Sigmoid colon (tissue), 7 donors: Measurements from ENCODE around the gene GNL1. TPM values are rescaled to one million over a fixed set of nuclear protein-coding genes. Genes with fewer than 3 reads are reported as not detected.

Source experiments
- DNase-seq: peaks from one replicate; pipeline ENCODE4 v3.0.0-alpha.2; 2019
- H3K27ac ChIP-seq, 4 donors: fragments of 200-600 bp; sonication (generic); one replicate each; pipeline ENCODE4 v1.5.1; 2016 to 2019; ENCODE audit warnings: mild to moderate bottlenecking in 1 of 4
- H3K27me3 ChIP-seq, 3 donors: fragments of 200-600 bp; sonication (generic); one replicate each; pipeline ENCODE4 v1.5.1; 2019; ENCODE audit warnings: mild to moderate bottlenecking in 1 of 3
- H3K36me3 ChIP-seq, 4 donors: fragments of 200-600 bp; sonication (generic); one replicate each; pipeline ENCODE4 v1.5.1; 2016 to 2019
- H3K4me1 ChIP-seq, 4 donors: fragments of 200-600 bp; sonication (generic); one replicate each; pipeline ENCODE4 v1.5.1; 2017 to 2019
- H3K4me3 ChIP-seq, 4 donors: fragments of 200-600 bp; sonication (generic); one replicate each; pipeline ENCODE4 v1.5.1; 2017 to 2019; ENCODE audit warnings: mild to moderate bottlenecking in 2 of 4, moderate library complexity in 1 of 4
- H3K9me3 ChIP-seq, 4 donors: fragments of 200-600 bp in 3 of 4; sonication (generic) in 3 of 4; one replicate each; pipeline versions ENCODE4 v1.5.1 to v1.6.1; 2013 to 2019
- CTCF ChIP-seq, 4 experiments: fragments of 450-650 bp in 3 of 4; fragments of 200-600 bp in 1 of 4; IDR thresholded peaks; one replicate each; pipeline ENCODE4 v1.5.1; 2016 to 2019; ENCODE audit warnings: antibody characterized with exemption in 4 of 4, mild to moderate bottlenecking in 3 of 4, moderate library complexity in 2 of 4
- EP300 ChIP-seq, 4 donors: sonication (generic); formaldehyde crosslinking; IDR thresholded peaks; one replicate each; pipeline ENCODE4 v1.6.1; 2017; ENCODE audit warnings: antibody characterized with exemption in 4 of 4
- POLR2A ChIP-seq, 2 donors: fragments of 450-650 bp; IDR thresholded peaks; one replicate each; pipeline ENCODE4 v1.6.1; 2016; ENCODE audit warnings: antibody characterized with exemption in 2 of 2, mild to moderate bottlenecking in 2 of 2, moderate library complexity in 2 of 2
- POLR2AphosphoS5 ChIP-seq, 4 donors: sonication (generic); formaldehyde crosslinking; IDR thresholded peaks; one replicate each; pipeline ENCODE4 v1.6.1; 2017; ENCODE audit warnings: antibody characterized with exemption in 4 of 4
- WGBS, 2 donors: extraction: QIAGEN DNeasy Blood & Tissue Kit; methylation state at CpG; one replicate each; pipeline ENCODE4 v1.1.7; 2013; 5-methylcytosine and 5-hydroxymethylcytosine counted together
- intact Hi-C: fragments of 100-400 bp; cut with DNase I; formaldehyde crosslinking; loops from one replicate; pipeline ENCODE4 v1.15.1; 2023
- polyA plus RNA-seq, 3 donors: library from polyadenylated mRNA; stranded (reverse); fragments of 200-250 nt; gene quantifications; one replicate each; pipeline ENCODE4 v1.2.3, GENCODE V29; 2013
- total RNA-seq, 4 donors: library from RNA; depleted of rRNA; stranded (reverse); fragments of >200 nt; gene quantifications; one replicate each; pipeline ENCODE4 v1.1.0, GENCODE V29; 2016
- donor health status: healthy with polysubstance abuse.
- donor health status: Bipolar disorder and iron deficiency.
- donor health status: healthy.

Gene GNL1
- total and polyA plus RNA-seq, 7 donors, result 27.7 to 50.6 (median 35.7) TPM

DNA sequence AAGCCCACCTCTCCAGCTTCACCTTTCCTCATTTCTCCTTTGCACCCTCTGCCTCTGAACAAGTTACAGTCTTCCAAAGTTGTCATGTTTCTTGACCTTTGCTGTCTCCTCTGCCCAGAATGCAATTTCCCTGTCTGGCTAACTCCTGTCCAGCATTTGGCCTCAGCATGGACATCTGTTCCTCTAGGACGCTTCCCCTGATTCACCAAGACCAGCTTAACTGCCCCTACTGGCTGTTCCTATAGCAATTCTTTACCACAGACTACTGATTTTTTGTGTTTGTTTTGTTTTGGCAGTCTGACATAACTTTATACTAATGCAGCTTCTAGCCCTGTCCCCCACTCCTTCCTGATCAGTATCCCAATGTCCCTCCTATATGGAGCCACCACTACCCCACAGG lies 13.4 kb downstream of the GNL1 start:
- no peak overlapping the region for H3K27ac ChIP-seq
- intact Hi-C loops, result loop anchor here (5.0 to 10.0 kb wide), 2 partner anchors 54 to 198 kb away; partner anchors contain the start of gene RPP21
- WGBS, 2 donors, result 73 to 79% methylated on average over 1 of the region's 1 CpG

DNA sequence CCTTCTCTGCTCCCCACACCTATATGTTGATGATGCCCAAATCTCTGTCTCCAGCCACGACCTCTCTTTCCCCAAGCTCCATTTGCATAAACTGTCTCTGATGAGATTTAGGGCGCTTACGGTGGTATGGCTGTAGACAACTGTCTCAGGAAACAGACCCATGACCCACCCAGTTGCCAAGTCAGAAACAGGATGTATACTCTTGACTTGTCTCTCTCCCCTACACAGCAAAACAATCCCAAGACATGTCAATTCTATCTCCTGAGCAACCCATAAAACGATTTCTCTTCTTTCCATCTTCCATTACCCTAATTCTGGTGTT lies 13.9 kb downstream of the GNL1 start:
- Histone ChIP-seq H3K9me3 (no peaks in the 10 kb centered on the region), H3K27me3 (no peaks in the 10 kb centered on the region), H3K36me3 (peaks cover 0 to 25% (median 10%) of the 10 kb centered on the region in 4 donors), H3K4me1 (peaks cover 0 to 9% (median 6%) of the 10 kb centered on the region in 4 donors), H3K27ac (no peak overlapping the region), H3K4me3 (no peak overlapping the region)
- no peak for DNase-seq
- intact Hi-C loops, result loop anchor here (5.0 to 10.0 kb wide), 2 partner anchors 55 to 198 kb away; partner anchors contain the start of gene RPP21
- 15 to 28% methylated on average over 4 of the region's 4 CpGs for WGBS, 2 donors
- no peak for TF ChIP-seq POLR2AphosphoS5 (IDR thresholded peaks at IDR 0.05)
- TF ChIP-seq EP300 (IDR thresholded peaks at IDR 0.05), result no peak
- TF ChIP-seq CTCF (IDR thresholded peaks at IDR 0.05), result no peak
- no peak for TF ChIP-seq POLR2A (IDR thresholded peaks at IDR 0.05)

More for the DNA sequence above, 13.4 kb downstream of the GNL1 start:
- Histone ChIP-seq H3K36me3 (peaks cover 0 to 30% (median 12%) of the 10 kb centered on the region in 4 donors), H3K9me3 (no peaks in the 10 kb centered on the region), H3K4me1 (peaks cover 0 to 9% (median 6%) of the 10 kb centered on the region in 4 donors), H3K27me3 (no peaks in the 10 kb centered on the region), H3K4me3 (no peak overlapping the region)
- TF ChIP-seq POLR2AphosphoS5 (IDR thresholded peaks at IDR 0.05) (no peak), EP300 (IDR thresholded peaks at IDR 0.05) (no peak)
- no peak for DNase-seq

DNA sequence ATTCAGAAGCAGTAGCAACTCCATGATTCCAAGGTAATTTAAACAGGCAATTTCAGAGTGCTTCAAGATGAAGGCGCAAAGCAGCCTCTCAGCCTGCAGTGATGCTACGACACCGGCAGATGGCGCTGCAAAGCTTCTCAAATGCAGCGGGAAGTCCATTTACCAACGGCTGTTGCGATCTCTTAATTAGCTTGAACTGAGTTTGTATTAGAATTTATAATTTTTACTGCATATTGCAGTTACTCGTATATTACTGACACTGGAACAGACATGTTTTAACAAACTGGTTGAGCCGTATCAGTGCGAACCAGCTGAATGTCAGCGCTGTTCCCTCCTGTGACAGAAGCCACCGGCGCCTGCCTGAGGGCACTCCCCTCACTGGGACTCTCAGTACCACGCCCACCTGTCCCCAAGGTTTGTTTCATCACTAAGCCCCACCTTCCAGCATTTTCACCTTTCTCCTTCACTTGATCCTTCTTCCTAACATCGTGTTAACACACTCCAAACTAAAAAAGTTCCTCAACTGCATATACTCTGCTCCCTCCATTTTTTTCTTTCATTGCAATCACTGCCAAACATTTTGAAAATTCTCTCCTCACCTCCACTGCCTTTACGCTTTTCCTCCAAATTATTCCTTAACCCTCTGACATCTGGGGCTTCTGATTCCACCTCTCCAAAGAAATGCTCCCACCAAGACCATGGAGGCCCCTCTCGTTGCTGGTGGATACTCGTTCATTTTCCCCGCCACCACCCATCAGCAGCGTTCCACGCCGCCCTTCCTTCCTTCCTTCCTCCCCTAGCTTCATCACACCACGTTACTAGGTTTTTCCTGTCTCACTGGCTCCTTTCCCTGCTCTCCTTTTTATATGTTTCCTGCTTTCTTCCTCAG lies 14.5 kb downstream of the GNL1 start:
- H3K4me1 ChIP-seq, result peaks cover 0 to 9% (median 6%) of the 10 kb centered on the region in 4 donors
- intact Hi-C loops, result loop anchor here (1.0 to 10.0 kb wide), 3 partner anchors 56 to 197 kb away; partner anchors contain the start of gene RPP21
- H3K27ac ChIP-seq, result peak overlapping the region in 3 of 4 donors; percentile 21 to 30 (median 29)
- peak overlapping the region in 2 of 4 donors; percentile 33 to 36 for H3K4me3 ChIP-seq
- no peaks in the 10 kb centered on the region for H3K9me3 ChIP-seq
- peaks cover 0 to 19% (median 4%) of the 10 kb centered on the region in 4 donors for H3K36me3 ChIP-seq
- peak; percentile 86 for DNase-seq
- 8 to 15% methylated on average over 23 of the region's 23 CpGs for WGBS, 2 donors
- H3K27me3 ChIP-seq, result no peaks in the 10 kb centered on the region
- TF ChIP-seq POLR2A (IDR thresholded peaks at IDR 0.05) (no peak), EP300 (IDR thresholded peaks at IDR 0.05) (no peak), CTCF (IDR thresholded peaks at IDR 0.05) (peak; percentile 77 to 97 (median 89)), POLR2AphosphoS5 (IDR thresholded peaks at IDR 0.05) (peak in 2 of 4 donors; percentile 18 to 25)

DNA sequence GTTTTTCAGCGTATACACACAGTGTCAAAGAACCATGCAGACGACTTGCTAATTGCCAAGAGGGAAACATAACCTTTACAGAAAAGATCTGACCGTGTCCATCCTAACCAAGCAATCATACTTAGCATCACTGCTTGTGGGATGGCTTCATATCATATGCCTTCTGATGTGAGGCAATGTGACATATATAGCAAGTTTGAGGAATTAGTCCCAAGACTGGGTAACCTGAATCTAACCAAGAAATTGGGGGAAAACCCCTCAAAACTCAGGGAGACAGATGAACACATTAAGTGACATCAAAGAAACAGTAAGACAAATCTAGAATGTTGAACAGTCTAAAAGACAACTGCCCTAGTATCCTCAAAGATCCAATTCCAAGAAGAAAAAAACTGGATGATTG lies 18.4 kb downstream of the GNL1 start:
- H3K36me3 ChIP-seq, result no peaks in the 10 kb centered on the region
- no peaks in the 10 kb centered on the region for H3K27me3 ChIP-seq
- H3K27ac ChIP-seq, result no peak overlapping the region
- peaks cover 0 to 9% (median 7%) of the 10 kb centered on the region in 4 donors for H3K4me1 ChIP-seq
- H3K9me3 ChIP-seq, result no peaks in the 10 kb centered on the region
- WGBS, 2 donors, result 83 to 88% methylated on average over 3 of the region's 3 CpGs
- H3K4me3 ChIP-seq, result no peak overlapping the region
- intact Hi-C loops, result no loop called here
- no peak for DNase-seq
- no peak for TF ChIP-seq POLR2AphosphoS5 (IDR thresholded peaks at IDR 0.05)
- no peak for TF ChIP-seq EP300 (IDR thresholded peaks at IDR 0.05)
- no peak for TF ChIP-seq POLR2A (IDR thresholded peaks at IDR 0.05)
- TF ChIP-seq CTCF (IDR thresholded peaks at IDR 0.05), result no peak
